ENCODE measurements around the gene EML4.

EML4 gene

DNA sequence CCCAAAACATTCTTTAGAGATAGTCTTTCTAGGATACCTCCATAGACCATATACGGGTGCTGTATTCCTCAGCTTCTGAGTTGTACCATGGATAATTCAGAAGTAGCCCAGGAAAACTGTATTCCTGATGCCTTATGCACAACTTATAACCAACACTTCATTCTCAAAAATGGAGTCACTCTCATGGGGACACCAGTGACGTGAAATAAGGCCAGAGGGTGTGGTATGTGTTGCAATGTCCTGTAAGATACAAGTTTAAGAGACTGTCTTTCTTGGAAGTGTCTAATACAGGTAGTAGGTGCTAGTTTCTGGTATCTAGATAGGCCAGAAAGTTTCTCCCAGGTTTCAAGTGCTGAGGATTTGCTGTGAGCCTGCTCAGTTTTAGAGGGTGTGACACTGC is 155.8 kb downstream of the EML4 start:
- TF ChIP-seq GABPA (IDR thresholded peaks at IDR 0.05; ENCODE audit: low read depth): no peak
- TF ChIP-seq, protein P1, sequence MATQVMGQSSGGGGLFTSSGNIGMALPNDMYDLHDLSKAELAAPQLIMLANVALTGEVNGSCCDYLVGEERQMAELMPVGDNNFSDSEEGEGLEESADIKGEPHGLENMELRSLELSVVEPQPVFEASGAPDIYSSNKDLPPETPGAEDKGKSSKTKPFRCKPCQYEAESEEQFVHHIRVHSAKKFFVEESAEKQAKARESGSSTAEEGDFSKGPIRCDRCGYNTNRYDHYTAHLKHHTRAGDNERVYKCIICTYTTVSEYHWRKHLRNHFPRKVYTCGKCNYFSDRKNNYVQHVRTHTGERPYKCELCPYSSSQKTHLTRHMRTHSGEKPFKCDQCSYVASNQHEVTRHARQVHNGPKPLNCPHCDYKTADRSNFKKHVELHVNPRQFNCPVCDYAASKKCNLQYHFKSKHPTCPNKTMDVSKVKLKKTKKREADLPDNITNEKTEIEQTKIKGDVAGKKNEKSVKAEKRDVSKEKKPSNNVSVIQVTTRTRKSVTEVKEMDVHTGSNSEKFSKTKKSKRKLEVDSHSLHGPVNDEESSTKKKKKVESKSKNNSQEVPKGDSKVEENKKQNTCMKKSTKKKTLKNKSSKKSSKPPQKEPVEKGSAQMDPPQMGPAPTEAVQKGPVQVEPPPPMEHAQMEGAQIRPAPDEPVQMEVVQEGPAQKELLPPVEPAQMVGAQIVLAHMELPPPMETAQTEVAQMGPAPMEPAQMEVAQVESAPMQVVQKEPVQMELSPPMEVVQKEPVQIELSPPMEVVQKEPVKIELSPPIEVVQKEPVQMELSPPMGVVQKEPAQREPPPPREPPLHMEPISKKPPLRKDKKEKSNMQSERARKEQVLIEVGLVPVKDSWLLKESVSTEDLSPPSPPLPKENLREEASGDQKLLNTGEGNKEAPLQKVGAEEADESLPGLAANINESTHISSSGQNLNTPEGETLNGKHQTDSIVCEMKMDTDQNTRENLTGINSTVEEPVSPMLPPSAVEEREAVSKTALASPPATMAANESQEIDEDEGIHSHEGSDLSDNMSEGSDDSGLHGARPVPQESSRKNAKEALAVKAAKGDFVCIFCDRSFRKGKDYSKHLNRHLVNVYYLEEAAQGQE (IDR thresholded peaks at IDR 0.05; ENCODE audit: insufficient replicate concordance, low read depth): no peak
- no peak for TF ChIP-seq POLR2AphosphoS5 (IDR thresholded peaks at IDR 0.05; ENCODE audit: low read depth)
- TF ChIP-seq, protein P2, sequence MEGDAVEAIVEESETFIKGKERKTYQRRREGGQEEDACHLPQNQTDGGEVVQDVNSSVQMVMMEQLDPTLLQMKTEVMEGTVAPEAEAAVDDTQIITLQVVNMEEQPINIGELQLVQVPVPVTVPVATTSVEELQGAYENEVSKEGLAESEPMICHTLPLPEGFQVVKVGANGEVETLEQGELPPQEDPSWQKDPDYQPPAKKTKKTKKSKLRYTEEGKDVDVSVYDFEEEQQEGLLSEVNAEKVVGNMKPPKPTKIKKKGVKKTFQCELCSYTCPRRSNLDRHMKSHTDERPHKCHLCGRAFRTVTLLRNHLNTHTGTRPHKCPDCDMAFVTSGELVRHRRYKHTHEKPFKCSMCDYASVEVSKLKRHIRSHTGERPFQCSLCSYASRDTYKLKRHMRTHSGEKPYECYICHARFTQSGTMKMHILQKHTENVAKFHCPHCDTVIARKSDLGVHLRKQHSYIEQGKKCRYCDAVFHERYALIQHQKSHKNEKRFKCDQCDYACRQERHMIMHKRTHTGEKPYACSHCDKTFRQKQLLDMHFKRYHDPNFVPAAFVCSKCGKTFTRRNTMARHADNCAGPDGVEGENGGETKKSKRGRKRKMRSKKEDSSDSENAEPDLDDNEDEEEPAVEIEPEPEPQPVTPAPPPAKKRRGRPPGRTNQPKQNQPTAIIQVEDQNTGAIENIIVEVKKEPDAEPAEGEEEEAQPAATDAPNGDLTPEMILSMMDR (IDR thresholded peaks at IDR 0.05; ENCODE audit: insufficient read depth, low read length): no peak
- TF ChIP-seq SPI1 (IDR thresholded peaks at IDR 0.05; ENCODE audit: borderline replicate concordance, low read depth): no peak
- H3K4me3 ChIP-seq (replicated peaks; ENCODE audit: insufficient read depth, low read length): no peak overlapping the region
- no peak for DNase-seq (ENCODE audit: low read depth in 1 of 2, low spot score in 1 of 2)
- H3K27ac ChIP-seq (replicated peaks): no peak overlapping the region
- no peaks in the 10 kb centered on the region for H3K27me3 ChIP-seq (ENCODE audit: insufficient read depth, poor library complexity, severe bottlenecking)

DNA sequence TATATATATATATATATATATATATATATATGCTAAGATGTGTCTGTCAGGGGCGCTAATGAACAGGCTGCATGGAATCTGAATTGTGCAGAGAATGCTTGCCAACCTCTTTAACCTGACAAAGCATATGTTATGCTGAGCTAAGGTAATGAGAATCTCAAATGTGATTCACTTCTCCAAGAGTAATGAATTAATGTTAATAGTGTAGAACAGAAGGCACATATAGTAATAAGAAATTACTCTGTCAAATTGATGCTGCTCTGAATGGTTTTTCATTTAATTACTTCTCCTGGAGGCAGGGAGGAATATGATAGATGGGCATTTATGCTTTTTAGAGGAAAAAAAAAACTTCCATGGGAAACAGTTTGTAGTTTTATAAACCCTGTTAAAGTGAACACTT is 156.5 kb downstream of the EML4 start:
- TF ChIP-seq, protein P1 (IDR thresholded peaks at IDR 0.05; ENCODE audit: insufficient replicate concordance, low read depth): no peak
- TF ChIP-seq POLR2AphosphoS5 (IDR thresholded peaks at IDR 0.05; ENCODE audit: low read depth): no peak
- TF ChIP-seq GABPA (IDR thresholded peaks at IDR 0.05; ENCODE audit: low read depth): no peak
- DNase-seq (ENCODE audit: low read depth in 1 of 2, low spot score in 1 of 2): no peak
- Histone ChIP-seq H3K27ac (replicated peaks) (no peak overlapping the region), H3K27me3 (ENCODE audit: insufficient read depth, poor library complexity, severe bottlenecking) (no peaks in the 10 kb centered on the region), H3K4me3 (replicated peaks; ENCODE audit: insufficient read depth, low read length) (no peak overlapping the region)

DNA sequence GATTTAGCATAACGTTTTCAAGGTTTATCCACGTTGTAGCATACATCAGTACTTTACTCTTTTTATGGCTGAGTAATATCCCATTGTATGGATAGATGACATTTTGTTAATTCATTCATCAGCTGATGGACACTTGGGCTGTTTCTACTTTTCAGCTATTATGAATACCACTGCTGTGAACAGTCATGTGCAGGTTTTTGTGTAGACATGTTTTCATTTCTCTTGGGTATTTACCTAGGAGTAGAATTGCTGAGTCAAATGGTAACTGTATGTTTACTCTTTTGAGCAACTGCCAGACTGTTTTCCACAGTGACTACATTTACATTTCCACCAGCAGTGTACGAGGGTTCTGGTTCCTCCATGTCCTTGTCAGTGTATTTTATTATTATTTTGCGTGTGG is 158.0 kb downstream of the EML4 start:
- no peak for DNase-seq (ENCODE audit: low read depth in 1 of 2, low spot score in 1 of 2)
- TF ChIP-seq, protein P2 (IDR thresholded peaks at IDR 0.05; ENCODE audit: insufficient read depth, low read length): no peak
- TF ChIP-seq GABPA (IDR thresholded peaks at IDR 0.05; ENCODE audit: low read depth) (no peak), SPI1 (IDR thresholded peaks at IDR 0.05; ENCODE audit: borderline replicate concordance, low read depth) (no peak), POLR2AphosphoS5 (IDR thresholded peaks at IDR 0.05; ENCODE audit: low read depth) (no peak)
- TF ChIP-seq, protein P1 (IDR thresholded peaks at IDR 0.05; ENCODE audit: insufficient replicate concordance, low read depth): no peak
- H3K27ac ChIP-seq (replicated peaks): no peak overlapping the region
- no peaks in the 10 kb centered on the region for H3K27me3 ChIP-seq (ENCODE audit: insufficient read depth, poor library complexity, severe bottlenecking)
- no peak overlapping the region for H3K4me3 ChIP-seq (replicated peaks; ENCODE audit: insufficient read depth, low read length)
